Activated CD8-positive, alpha-beta memory T cell treated with anti-CD3 and anti-CD28 coated beads for 48 hours (primary cell): ENCODE data around the gene ZFP14.

ENCODE experiments used
- DNase-seq, 3 experiments: peaks; one replicate each; pipeline ENCODE4 v3.0.0-alpha.2; 2020; ENCODE audit warnings: low read depth in 2 of 3, low spot score in 2 of 3

The ZFP14 gene

GRCh38 chr19:36378625-36379509 is at the start of gene ZFP14:
ZFP14 (minus strand) TSS chr19:36379201; CDS start chr19:36367892, 11,309 bp downstream.
- DNase-seq: peak; percentile 79 to 85 (median 83)

GRCh38 chr19:36423925-36424324 is 44.9 kb upstream of the ZFP14 start:
- no peak for DNase-seq

GRCh38 chr19:36421749-36422481 is 42.9 kb upstream of the ZFP14 start:
- DNase-seq: no peak

GRCh38 chr19:36420961-36421748 is 42.2 kb upstream of the ZFP14 start:
- no peak for DNase-seq

GRCh38 chr19:36418287-36419001 is 39.4 kb upstream of the ZFP14 start, which contains the start of gene ZFP82:
ZFP82 (minus strand) TSS chr19:36418644; CDS start chr19:36409789, 8,855 bp downstream.
- DNase-seq: peak; percentile 42 to 68 (median 49)

GRCh38 chr19:36417752-36418286 is 38.8 kb upstream of the ZFP14 start:
- no peak for DNase-seq

- DNase-seq: no peak
Measured at GRCh38 chr19:36409841-36410240, 30.8 kb upstream of the ZFP14 start.

GRCh38 chr19:36408101-36408500 is 29.1 kb upstream of the ZFP14 start:
- DNase-seq: no peak

- no peak for DNase-seq
Measured at GRCh38 chr19:36404498-36404897, 25.5 kb upstream of the ZFP14 start.

- no peak for DNase-seq
Measured at GRCh38 chr19:36401475-36401874, 22.5 kb upstream of the ZFP14 start.

- DNase-seq: no peak
Measured at GRCh38 chr19:36398571-36398970, 19.6 kb upstream of the ZFP14 start.

GRCh38 chr19:36392916-36393673 is 14.1 kb upstream of the ZFP14 start:
- DNase-seq: no peak

GRCh38 chr19:36379510-36379819 is 464 bp upstream of the ZFP14 start:
- no peak for DNase-seq

- no peak for DNase-seq
Measured at GRCh38 chr19:36377541-36378178, 1.3 kb downstream of the ZFP14 start.

- no peak for DNase-seq
Measured at GRCh38 chr19:36373638-36374156, 5.3 kb downstream of the ZFP14 start.

- no peak for DNase-seq
Measured at GRCh38 chr19:36371886-36372285, 7.1 kb downstream of the ZFP14 start.

- no peak for DNase-seq
Measured at GRCh38 chr19:36363845-36364244, 15.2 kb downstream of the ZFP14 start.

GRCh38 chr19:36340786-36341372 is 38.1 kb downstream of the ZFP14 start:
- no peak for DNase-seq
